Smooth muscle cell of trachea (primary cell): ENCODE measurements around the gene LHCGR. TPM values are rescaled to one million over a fixed set of nuclear protein-coding genes. Genes with fewer than 3 reads are reported as not detected.

Source experiments
- total RNA-seq: library from RNA; depleted of rRNA; stranded (reverse); fragments of >200 nt; gene quantifications from 2 replicates; pipeline ENCODE4 v1.2.1, GENCODE V29; 2014

LHCGR gene
- not detected in 2 replicates for total RNA-seq

GRCh38 chr2:48755473-48755872, at the start of gene LHCGR:
TSS of gene LHCGR (minus strand) at chr2:48755724. CDS start at chr2:48755671, 53 bp downstream.

Other genes starting within 250 kb of the LHCGR start
- gene STON1, start 225.6 kb downstream of the LHCGR start, total RNA-seq = 14.4 and 16.4 TPM in 2 replicates
- gene GTF2A1L, start 137.9 kb downstream of the LHCGR start, total RNA-seq = 0.66 and 0.87 TPM in 2 replicates